OCI-LY7 (cell line): ENCODE measurements around the gene UBE2Q1. TPM values are rescaled to one million over a fixed set of nuclear protein-coding genes. Genes with fewer than 3 reads are reported as not detected.

Experiments used
- BruUV-seq: library from RNA; stranded (reverse); fragments of 400-500 nt; replicated peaks from 2 replicates; lab custom pipeline; 2021; lab: Mats Ljungman, UMichigan
- CTCF ChIA-PET: fragments of 300-600 bp; sonication (Branson Sonifier 250); formaldehyde crosslinking; loops from one replicate; lab custom pipeline; 2022; ENCODE audit warnings: antibody characterized with exemption; ENCODE audit not compliant: unreplicated experiment; lab: Charles Lee
- POLR2A ChIA-PET: fragments of 300-600 bp; sonication (Branson Sonifier 250); formaldehyde crosslinking; loops from one replicate; lab custom pipeline; 2022; ENCODE audit warnings: antibody characterized with exemption; lab: Charles Lee
- DNase-seq: peaks from one replicate; pipeline ENCODE4 v3.0.0-alpha.2; 2015; ENCODE audit warnings: low spot score
- H2AFZ ChIP-seq: fragments of 200-600 bp; sonication (generic), shearing (Covaris generic); 2 replicates; pipeline ENCODE4 v1.6.1; 2014; ENCODE audit warnings: mild to moderate bottlenecking, antibody characterized with exemption, low read length, moderate library complexity
- H3K27ac ChIP-seq: fragments of 200-600 bp; sonication (generic); 2 replicates; pipeline ENCODE4 v1.5.1; 2014; ENCODE audit warnings: mixed run types, low read depth, mild to moderate bottlenecking, moderate library complexity, low read length, inconsistent platforms; ENCODE audit not compliant: poor library complexity, severe bottlenecking
- H3K36me3 ChIP-seq: fragments of 200-600 bp; sonication (generic); 2 replicates; pipeline ENCODE4 v1.6.1; 2014; ENCODE audit warnings: mild to moderate bottlenecking, antibody characterized with exemption, low read length, moderate library complexity, mixed read lengths; ENCODE audit not compliant: insufficient read depth
- H3K4me1 ChIP-seq: fragments of 200-600 bp; sonication (generic); 2 replicates; pipeline ENCODE4 v1.5.1; 2014; ENCODE audit warnings: mild to moderate bottlenecking, low read length; ENCODE audit not compliant: insufficient read depth, poor library complexity, severe bottlenecking
- H3K4me2 ChIP-seq: fragments of 200-600 bp; sonication (generic); 2 replicates; pipeline ENCODE4 v1.6.1; 2014; ENCODE audit warnings: mild to moderate bottlenecking, low read length
- H3K4me3 ChIP-seq: fragments of 200-600 bp; sonication (generic); 2 replicates; pipeline ENCODE4 v1.5.1; 2014; ENCODE audit warnings: mild to moderate bottlenecking, low read depth, low read length; ENCODE audit not compliant: poor library complexity, severe bottlenecking
- H3K79me2 ChIP-seq: fragments of 200-600 bp; sonication (generic); 2 replicates; pipeline ENCODE4 v1.6.1; 2016; ENCODE audit warnings: low read depth, mild to moderate bottlenecking, low read length, moderate library complexity, mixed read lengths; ENCODE audit not compliant: insufficient read depth
- H3K9me2 ChIP-seq: fragments of 200-600 bp; sonication (generic); 2 replicates; pipeline ENCODE4 v1.6.1; 2016; ENCODE audit warnings: mild to moderate bottlenecking, low read length, mixed read lengths; ENCODE audit not compliant: insufficient read depth
- H3K9me3 ChIP-seq: fragments of 200-600 bp; sonication (generic); 2 replicates; pipeline ENCODE4 v1.6.1; 2014; ENCODE audit warnings: mild to moderate bottlenecking, mixed run types, low read length, mixed read lengths
- H4K20me1 ChIP-seq: fragments of 200-600 bp; sonication (generic); 2 replicates; pipeline ENCODE4 v1.6.1; 2014; ENCODE audit warnings: mild to moderate bottlenecking, antibody characterized with exemption, low read length, moderate library complexity, mixed read lengths; ENCODE audit not compliant: insufficient read depth
- EZH2phosphoT487 ChIP-seq: fragments of 200-600 bp; sonication (generic); IDR thresholded peaks from 2 replicates; pipeline ENCODE4 v1.6.1; 2018; ENCODE audit warnings: low read depth, borderline replicate concordance, mild to moderate bottlenecking, mixed run types, antibody characterized with exemption, low read length, moderate library complexity, mixed read lengths
- intact Hi-C: fragments of 100-400 bp; cut with micrococcal nuclease; formaldehyde crosslinking; loops from one replicate; pipeline ENCODE4 v1.10.0; 2022; ENCODE audit not compliant: unreplicated experiment
- total RNA-seq, 2 experiments: library from RNA; depleted of rRNA in 1 of 2; stranded (reverse); fragments of >200 nt in 1 of 2; shearing (Covaris generic) in 1 of 2; gene quantifications; 2 replicates each; pipeline ENCODE4 v1.2.3, GENCODE V29; 2014 to 2022
- TF ChIP-seq, protein P1 (sequence below): fragments of 200-600 bp; sonication (generic); conservative IDR thresholded peaks from 2 replicates; pipeline ENCODE4 v1.5.1; 2014; ENCODE audit warnings: mild to moderate bottlenecking, antibody characterized with exemption, low read length, moderate library complexity, mixed read lengths

The UBE2Q1 gene
- total RNA-seq, 2 experiments from 2014 or later = 34.6 to 84.5 TPM

DNA sequence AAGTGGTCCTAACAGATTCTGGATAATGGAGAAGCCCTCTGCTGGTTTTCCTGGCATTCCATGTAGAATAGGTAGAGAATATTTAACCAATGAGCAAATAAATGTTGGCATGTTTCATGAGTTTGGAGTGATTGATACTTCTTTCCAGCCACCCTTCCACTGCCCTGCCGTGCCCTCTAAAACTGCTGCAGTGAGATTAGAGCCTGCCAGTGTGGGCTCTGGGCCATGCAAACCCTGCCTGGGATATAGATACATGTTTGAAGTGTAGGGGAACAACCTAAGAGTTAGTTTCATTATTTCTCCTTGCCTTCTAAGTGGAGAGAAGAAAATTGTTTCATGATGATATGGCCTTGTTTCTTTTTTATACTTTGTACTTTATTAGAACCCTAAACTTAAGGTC lies 10.4 kb downstream of the UBE2Q1 start:
- H3K79me2 ChIP-seq = no peaks in the 10 kb centered on the region
- H2AFZ ChIP-seq = no peak overlapping the region
- H3K9me2 ChIP-seq = no peaks in the 10 kb centered on the region
- DNase-seq = no peak
- BruUV-seq = no TSS peak
- ChIA-PET CTCF (no interaction called here), POLR2A (interaction anchor here (0.5 kb wide), 1 partner anchor 59 kb away, joined by 4 read pairs; no protein-coding TSS in a partner anchor)
- no peak overlapping the region for H3K27ac ChIP-seq
- H3K9me3 ChIP-seq = no peaks in the 10 kb centered on the region
- TF ChIP-seq, protein P1, sequence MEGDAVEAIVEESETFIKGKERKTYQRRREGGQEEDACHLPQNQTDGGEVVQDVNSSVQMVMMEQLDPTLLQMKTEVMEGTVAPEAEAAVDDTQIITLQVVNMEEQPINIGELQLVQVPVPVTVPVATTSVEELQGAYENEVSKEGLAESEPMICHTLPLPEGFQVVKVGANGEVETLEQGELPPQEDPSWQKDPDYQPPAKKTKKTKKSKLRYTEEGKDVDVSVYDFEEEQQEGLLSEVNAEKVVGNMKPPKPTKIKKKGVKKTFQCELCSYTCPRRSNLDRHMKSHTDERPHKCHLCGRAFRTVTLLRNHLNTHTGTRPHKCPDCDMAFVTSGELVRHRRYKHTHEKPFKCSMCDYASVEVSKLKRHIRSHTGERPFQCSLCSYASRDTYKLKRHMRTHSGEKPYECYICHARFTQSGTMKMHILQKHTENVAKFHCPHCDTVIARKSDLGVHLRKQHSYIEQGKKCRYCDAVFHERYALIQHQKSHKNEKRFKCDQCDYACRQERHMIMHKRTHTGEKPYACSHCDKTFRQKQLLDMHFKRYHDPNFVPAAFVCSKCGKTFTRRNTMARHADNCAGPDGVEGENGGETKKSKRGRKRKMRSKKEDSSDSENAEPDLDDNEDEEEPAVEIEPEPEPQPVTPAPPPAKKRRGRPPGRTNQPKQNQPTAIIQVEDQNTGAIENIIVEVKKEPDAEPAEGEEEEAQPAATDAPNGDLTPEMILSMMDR = no peak
- TF ChIP-seq EZH2phosphoT487 = no peak
- H4K20me1 ChIP-seq = no peaks in the 10 kb centered on the region
- H3K4me2 ChIP-seq = no peak overlapping the region
- intact Hi-C loops = loop anchor here (10.0 kb wide), 1 partner anchor 223 kb away; the partner anchor contains the start of genes AQP10 and ATP8B2
- no peak overlapping the region for H3K4me3 ChIP-seq
- H3K36me3 ChIP-seq = peaks cover 53% of the 10 kb centered on the region
- no peaks in the 10 kb centered on the region for H3K4me1 ChIP-seq

DNA sequence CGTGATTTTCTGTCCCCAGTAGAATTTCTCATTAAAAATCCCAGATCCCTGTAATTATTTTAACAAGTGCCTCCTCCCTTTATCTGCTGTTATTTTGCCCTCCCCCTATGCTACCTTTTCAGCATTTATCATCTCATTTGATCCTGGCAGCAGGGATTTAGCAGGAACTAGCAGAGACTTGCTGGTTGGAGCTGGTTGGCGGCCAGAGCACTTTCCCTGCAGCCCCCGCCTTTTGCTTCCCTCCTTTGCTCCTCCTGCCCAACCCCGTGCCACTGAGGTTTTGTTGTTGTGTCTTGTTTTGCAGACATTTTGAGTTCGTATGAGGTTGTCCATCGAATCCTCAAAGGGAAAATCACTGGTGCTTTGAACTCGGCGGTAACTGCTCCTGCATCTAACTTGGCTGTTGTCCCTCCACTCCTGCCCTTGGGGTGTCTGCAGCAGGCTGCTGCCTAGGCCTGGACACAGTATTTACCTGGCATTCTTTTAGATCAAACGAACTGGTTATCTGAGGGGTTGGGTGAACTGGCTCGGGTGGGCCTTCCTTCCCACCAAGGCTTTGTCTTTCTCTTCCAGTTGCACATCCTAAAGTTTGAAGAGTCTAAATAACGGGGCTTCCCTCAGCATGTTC lies 11.2 kb downstream of the UBE2Q1 start:
- intact Hi-C loops = loop anchor here (10.0 kb wide), 1 partner anchor 222 kb away; the partner anchor contains the start of genes AQP10 and ATP8B2

More for the DNA sequence above, 11.2 kb downstream of the UBE2Q1 start:
- no peaks in the 10 kb centered on the region for H3K9me3 ChIP-seq
- H3K79me2 ChIP-seq = no peaks in the 10 kb centered on the region
- H4K20me1 ChIP-seq = no peaks in the 10 kb centered on the region
- no peak overlapping the region for H3K4me3 ChIP-seq
- H2AFZ ChIP-seq = no peak overlapping the region
- ChIA-PET CTCF (interaction anchor here (0.7 to 1.7 kb wide), 5 partner anchors 10 to 79 kb away, joined by 3 to 17 read pairs (median 4); no protein-coding TSS in a partner anchor), POLR2A (no interaction called here)
- TF ChIP-seq EZH2phosphoT487 = no peak
- TF ChIP-seq, protein P1 = no peak
- no peak overlapping the region for H3K27ac ChIP-seq
- H3K4me2 ChIP-seq = no peak overlapping the region
- no TSS peak for BruUV-seq
- DNase-seq = no peak
- no peaks in the 10 kb centered on the region for H3K9me2 ChIP-seq
- no peaks in the 10 kb centered on the region for H3K4me1 ChIP-seq
- peaks cover 45% of the 10 kb centered on the region for H3K36me3 ChIP-seq
